GM19043 (cell line): ENCODE results near the gene MIB2.
"Not testable (repeated sequence)": the region's sequence is repeated elsewhere in the genome, so short reads cannot be mapped to it uniquely, and the experiment has no call there.

Source experiments
- ATAC-seq: cut with Tn5 transposase; IDR thresholded peaks from one replicate; pipeline ENCODE4 v1.9.1; 2021; ENCODE audit warnings: low read depth; ENCODE audit not compliant: unreplicated experiment

The MIB2 gene

DNA sequence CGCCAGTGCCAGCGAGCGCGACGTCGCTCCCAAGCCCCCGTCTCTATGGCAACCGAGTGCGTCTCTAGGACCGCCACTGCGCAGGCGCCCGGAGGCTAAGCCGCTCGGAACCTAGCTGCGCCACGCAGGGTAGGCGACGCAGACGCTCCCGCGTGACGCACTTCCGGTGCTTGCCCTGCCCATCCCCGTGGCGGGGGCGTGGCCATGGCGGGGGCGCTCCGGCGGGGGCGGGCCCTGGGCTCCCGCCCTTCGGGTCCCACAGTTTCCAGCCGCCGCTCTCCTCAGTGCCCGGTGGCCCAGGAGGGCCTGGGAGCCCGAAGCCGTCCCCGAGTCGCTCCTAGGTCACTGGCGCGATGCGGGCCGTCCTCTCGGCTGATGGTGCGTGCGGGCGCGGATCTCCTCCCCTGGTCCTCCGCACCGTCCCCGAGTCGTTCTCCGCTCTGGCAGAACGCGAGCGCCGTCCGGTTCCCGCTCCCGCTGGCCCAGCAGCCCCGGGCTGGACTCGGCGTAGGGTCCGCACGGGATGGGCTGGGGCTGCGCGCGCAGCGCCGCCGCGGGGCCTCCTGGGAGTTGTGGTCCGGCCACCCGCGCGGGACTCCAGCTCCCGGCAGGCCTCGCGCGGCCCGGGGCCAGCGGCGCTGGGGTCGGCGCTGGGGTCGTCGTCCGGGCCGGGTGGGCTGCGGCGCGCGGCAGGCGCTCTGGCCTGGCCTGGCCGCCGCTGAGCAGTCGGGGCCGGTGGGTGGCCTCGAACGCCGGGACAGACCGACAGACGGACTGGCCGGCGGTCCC lies at the start of gene MIB2:
Gene MIB2 (plus strand): TSS at position 245 of the 789 bp plus-strand sequence. CDS start 7,953 bp downstream, outside the sequence.
- peak; percentile 82 for ATAC-seq

DNA sequence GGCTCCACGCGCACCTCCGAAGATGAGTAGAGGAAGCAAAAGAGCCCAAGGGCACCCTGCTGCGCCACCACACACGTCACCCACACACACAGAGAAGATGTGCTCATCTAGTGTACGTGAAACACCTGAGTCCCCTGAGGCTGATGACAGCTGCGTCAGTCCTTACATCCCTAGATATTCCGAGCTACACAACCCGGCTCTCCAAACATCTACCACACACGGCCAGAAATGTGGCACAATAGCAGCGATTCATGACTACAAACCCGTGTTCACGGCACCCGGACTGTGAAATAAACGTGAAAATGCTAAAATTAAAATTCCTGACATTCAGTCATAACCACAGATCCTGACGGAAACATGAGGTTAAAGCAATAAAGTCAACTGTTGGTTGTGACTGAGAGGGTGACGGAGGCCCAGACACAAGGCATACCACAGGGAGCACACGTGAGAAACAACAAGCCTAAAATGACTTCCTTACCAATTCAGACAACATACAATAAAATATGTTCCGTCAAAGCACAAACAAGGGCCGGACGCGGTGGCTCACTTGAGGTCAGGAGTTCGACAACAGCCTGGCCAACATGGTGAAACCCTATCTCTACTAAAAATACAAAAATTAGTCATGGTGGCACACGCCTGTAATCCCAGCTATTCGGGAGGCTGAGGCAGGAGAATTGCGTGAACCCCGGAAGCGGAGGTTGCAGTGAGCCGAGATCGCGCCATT lies 48.0 kb upstream of the MIB2 start:
- ATAC-seq, result no peak

DNA sequence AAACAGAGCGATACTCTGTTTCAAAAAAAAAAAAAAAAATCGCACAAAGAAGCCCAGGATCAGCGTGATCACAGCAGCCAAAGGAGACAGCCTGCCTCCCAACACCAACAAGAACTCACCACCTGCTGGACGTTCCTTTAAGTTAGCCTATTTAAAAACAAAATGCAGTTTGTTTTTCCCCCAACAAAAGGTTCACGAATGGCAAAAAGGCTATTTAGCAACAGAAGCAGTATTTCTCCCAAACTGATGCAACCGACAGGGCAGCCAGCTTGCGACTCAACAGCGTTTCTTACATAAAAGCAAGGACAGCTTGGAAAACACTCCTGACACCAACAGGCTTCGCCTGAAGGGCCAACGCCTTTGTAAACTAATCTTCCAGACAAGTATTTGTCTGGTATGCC lies 47.4 kb upstream of the MIB2 start:
- ATAC-seq, result no peak

DNA sequence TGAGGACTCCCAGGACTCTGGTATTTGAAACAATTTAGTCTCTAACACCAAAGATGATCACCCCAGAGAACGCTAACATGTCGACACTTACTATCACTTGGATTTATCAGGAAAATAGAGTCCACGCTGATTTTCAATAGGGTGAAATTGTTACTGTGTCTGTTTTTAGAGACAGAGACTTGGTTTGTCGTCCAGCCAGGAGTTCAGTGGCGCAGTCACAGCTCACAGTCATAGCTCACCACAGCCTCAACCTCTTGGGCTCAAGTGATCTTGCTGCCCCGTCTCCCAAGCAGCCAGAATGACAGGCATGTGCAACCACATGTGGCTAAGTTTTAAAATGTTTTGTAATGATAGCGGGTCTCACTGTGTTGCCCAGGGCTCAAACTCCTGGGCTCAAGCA lies 46.0 kb upstream of the MIB2 start:
- ATAC-seq, result no peak

DNA sequence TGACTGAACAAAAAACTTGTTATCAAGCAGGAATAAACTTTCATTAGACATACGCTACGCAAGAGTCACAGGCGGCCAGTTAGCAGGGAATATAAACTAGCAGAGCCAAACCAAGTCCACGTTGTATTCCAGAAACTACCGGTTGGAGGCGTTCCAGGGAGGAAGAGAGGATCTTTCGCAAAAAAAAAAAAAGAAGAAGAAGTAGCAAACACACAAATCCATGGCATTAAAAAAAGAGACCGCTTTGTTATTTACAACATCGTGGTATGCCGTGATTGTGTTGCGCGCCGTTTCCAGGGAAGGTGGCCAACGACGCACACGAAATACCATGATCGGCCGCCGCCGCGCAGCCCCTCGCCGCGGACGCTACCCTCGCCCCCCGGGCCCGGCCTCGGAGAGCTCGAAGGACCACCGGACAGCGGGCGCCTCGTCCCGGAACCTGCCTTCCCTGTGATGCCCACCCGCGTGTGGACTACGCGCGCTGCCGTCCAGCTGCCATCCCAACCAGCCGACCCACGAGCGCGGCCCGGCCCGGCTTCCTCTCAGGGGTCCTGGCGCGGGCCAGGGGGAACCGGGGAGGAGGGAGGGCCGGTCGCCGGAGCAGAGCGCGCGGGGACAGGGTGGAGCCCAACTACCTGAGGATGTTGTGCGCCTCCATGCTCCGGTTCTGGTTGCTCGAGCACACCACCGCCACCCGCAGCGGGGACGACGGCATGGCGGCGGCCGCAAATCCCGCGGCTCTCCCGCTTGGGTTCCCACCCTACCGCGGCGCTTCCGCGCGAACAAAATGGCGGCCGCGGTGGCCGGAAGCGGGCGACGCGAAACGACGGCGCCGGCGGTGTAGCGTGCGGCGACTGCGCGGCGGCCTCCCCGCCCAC lies 41.2 kb upstream of the MIB2 start:
- peak; percentile 54 for ATAC-seq

DNA sequence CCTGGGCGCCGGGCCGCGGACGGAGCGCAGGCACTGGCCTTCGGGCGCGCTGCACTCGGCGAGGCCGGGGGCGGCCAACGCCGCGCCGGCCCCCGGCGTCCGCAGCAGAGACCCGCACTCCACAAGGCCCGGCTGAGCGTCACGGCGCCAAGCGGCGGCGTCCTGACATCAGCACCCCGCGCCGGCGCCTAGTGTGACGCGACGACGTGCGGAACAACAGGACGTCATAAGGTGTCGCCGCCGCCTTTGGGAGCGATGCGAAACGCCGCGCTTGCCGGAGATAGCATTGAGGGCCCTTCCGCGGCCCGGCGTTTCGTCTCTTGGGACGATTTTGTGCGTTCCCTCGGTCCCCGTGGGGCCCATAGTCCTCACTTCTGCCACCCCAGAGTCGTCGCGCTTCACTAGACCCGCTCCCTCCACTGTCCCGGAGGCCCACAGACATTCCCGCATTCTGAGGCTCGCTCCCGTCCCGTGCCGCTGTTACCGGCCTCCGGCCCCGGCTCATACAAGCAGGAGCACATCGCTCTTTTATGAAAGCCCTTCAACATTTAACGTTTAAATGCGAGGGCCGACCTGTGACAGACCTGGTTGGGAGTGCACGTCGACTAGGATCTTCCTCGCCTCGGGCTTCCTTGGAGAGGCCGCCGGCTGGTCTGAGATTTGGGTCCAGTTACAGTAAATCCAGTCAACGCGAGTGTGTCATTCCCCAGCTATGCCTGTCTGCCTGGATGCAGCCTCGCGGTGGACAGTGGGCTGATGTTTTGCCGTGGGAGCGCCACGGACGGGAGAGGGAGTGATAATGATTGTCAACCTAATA lies 40.4 kb upstream of the MIB2 start, which contains the start of gene SSU72:
Gene SSU72 (minus strand): TSS at position 143 of the 817 bp plus-strand sequence. CDS start 306 bp downstream, outside the sequence.
- ATAC-seq, result peak; percentile 84

DNA sequence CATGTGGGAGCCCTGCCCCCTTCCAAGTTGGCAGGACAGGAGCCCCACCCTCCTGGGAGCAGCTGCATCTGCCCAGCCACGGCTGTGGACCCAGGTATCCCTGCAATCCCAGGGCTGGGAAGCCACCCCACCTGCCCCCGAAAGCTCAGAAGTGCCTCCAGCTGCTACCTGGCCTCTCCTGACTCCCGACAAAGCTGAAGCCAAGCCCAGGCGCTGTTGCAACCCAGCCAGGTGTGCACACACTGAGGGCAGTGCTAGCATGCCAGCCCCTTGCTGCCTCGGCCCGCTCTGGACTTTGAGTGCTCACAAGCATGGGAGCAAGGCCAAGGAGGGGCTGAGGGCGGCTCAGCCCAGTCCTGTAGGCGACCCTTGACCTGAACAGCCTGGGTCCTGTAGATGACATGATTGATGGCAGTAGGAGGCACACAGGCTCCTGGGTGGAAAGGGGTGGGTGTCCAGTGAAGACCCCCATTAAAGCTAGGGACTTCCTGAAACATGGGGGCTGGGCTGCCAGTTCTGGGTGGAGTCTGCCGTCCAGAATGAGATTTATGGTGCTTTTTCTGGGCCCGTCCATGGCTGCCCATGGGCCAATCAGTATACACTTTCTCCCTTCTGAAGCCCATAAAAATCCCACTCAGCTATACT lies 37.8 kb upstream of the MIB2 start:
- no peak for ATAC-seq

DNA sequence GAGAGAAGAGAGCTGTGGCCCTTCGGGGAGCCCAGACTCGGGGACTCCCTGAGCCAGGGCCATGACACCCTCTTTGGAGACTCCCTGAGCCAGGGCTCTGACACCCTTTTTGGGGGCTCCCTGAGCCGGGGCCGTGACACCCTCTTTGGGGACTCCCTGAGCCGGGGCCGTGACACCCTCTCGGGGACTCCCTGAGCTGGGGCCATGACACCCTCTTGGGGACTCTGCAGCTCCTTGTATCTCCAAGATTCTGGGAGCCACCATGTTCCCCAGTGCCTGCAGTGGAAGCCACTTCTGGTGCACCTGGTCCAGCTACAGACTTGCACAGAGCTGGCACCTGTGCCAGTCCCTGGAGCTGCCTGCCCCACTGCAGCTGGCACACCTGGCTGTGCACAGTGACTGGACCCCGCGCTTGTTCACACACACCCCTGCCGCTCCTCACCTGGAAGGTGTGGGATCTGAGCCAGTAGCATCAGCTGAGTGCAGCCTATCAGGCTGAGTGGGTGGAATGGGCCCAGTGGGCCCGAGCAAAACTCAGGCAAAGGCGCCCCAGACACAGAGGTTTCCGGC lies 36.8 kb upstream of the MIB2 start:
- ATAC-seq, result no peak

DNA sequence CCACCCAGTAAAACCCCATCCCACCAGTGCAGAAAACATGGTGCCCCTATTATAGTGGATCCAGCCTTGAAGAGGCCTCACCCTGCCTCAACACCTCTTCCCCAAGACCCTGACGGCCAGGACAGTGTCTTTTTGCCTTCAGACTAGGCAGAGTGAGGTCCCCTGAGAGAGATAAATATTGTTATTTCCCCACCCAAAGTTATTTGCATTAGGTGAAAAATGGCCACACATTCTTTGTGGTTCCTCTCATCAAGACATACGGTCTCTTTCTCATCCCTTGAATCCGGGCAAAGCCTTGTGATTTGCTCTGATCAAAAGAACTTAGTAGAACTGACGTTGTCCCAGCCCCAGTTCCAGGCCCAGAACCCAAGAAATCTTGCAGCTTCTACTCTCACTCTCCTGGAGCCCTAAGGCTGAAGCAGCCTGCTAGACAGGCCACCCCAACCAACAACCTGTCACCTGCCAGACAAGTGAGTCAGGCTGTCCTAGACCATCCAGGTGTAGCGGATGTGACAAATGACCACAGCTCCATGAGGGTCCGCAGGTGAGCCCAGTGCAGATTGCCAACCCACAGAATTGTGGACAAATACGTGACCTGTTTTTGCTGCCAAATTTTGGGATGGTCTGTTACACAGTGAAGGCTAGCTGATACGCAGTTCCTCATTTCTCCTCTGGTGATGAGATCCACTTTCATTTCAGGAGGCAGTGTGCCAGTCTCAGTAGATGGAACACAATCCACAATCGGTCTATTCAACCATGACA lies 32.5 kb upstream of the MIB2 start:
- ATAC-seq, result no peak

DNA sequence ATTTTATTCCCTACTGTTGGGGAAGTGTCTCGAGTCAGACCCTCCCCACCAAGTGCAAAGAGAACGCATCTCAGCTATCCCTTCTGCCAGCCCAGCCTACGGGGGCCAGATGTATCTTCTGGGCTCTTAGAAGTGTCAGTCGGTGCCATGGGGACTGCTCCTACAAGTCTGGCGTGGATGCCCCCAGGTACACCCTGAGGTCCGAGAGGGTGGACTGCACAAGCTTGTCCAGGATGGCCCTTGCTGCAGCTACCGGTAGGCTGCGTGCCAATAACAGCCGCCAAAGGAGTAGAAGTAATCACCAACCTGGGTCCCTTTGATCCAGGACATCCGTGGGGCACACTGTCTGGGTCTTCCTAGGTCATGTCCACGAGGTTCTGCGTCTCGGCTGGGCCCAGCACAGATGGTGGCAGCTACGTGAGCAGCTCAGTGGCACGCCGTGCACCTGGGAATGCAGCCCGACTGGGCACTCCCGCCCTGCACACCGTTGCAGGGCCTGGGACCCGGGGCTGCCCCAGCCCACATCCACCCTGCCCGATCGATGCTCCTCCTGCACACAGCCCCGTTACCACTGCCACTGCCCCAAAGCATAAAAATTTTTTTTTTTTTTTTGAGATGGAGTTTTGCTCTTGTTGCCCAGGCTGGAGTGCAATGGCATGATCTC lies 31.8 kb upstream of the MIB2 start:
- ATAC-seq, result no peak

DNA sequence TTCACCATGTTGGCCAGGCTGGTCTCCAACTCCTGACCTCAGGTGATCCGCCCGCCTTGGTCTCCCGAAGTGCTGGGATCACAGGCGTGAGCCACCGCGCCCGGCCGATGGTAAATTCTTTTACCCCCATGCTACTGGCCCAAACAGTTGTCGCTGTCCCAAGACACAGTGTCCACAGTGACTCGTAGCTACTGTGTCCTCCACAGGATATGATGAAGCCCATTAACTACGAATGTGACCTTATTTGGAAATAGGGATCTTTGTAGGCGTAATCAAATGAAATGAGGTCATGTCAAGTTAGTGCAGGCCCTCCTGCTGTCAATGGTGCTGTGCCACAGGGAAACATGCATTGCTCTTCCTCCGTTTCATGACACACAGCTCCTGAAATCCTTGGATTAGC lies 23.8 kb upstream of the MIB2 start:
- no peak for ATAC-seq

DNA sequence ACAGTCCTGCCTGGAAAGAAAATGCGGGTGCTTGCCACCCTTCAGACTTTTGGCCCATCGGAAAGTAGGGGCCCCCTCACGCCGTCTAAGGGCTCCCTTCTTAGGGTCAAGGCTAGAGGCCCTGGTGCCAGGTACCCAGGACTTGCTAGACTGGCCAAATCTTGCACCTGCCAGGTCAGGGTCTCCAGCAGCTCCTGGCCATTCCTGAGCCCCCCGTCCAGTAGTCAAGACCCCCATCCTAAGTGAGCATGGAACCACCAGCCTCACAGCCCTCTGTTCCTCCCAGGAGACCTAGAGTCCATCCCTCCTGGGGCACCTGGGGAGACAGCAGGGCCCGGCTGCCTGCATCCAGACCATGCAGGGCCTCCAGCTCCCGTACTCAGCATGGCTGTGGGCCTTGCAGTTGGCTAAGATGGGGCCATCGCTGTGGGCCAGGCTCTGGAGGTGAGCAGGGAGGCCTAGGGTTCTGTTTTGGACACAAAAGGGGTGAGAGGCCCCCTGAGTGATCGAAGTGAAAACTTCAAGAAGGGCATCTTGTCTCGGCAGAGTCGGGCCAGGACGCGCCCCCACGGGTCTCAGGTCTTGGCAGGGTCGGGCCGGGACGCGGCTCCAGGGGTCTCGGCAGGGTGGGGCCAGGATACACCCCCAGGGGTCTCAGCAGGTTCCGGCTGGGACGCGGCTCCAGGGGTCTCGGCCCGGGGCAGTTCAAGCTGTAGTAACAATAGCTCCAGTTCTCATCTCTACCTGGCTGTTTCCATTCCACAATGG lies 21.3 kb upstream of the MIB2 start:
- no peak for ATAC-seq

DNA sequence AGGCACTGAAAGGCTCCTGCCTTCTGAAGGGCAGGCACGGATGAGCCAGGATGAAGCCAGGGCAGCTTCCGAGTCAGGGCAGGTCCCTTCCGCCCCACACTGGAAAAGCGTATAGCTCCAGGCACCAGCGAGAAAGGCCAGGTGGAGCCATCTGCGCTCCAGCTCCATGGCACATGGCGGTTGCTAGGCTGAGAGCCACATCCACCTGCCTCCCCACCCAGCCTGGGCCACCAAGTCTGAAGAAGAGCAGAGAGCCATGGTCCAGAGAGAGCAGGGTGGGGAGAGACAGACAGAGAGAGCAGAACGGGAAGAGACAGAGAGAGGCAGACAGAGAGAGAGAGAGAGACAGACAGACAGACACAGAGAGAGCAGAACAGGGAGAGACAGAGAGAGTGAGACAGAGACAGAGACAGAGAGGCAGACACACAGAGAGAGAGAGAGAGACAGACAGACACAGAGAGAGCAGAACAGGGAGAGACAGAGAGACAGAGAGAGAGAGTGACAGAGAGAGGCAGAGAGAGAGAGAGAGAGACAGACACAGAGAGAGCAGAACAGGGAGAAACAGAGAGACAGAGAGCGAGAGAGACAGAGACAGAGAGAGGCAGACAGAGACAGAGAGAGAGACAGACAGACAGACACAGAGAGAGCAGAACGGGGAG lies 20.6 kb upstream of the MIB2 start:
- no peak for ATAC-seq

DNA sequence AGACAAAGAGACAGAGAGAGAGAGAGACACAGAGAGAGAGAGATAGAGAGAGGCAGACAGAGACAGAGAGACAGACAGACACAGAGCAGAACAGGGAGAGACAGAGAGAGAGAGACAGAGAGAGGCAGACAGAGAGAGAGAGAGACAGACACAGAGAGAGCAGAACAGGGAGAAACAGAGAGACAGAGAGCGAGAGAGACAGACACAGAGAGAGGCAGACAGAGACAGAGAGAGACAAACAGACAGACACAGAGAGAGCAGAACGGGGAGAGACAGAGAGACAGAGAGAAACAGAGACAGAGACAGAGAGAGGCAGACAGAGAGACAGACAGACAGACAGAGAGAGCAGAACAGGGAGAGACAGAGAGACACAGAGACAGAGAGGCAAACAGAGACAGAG lies 20.0 kb upstream of the MIB2 start:
- ATAC-seq, result not testable (repeated sequence)

DNA sequence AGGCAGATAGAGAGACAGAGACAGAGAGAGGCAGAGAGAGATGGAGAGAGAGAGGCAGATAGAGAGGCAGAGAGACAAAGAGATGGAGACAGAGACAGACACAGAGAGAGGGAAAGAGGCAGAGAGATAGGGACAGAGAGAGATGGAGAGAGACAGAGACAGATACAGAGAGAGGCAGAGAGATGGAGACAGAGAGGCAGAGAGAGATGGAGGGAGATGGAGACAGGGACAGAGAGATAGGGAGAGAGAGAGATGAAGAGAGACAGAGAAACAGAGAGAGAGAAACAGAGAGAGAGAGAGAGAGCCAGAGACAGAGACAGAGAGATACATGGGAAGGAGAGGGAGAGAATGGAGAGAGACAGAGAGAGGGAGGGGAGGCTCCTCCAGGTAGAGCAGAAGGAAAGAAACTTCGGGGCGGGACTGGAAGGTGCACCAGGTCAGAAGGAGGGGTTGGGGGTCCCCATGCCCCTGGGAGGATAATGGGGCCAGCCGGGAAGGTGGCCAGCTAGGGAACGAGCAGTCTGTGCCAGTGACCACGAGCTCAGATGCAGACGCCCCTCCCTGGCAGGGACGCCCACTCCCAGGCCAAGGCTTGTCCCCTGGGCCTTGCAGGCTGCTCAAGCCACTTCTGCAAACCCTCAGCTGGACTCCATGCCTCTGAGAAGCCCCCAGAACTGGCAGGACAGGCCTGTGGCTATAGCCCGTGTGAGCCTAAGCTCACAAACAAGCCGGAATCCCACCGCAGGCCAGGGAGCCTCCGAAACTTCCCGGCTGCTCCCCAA lies 18.6 kb upstream of the MIB2 start:
- no peak for ATAC-seq
